RWPE1 (cell line): Measurements from ENCODE around the gene NTM.

Experiments used
- CTCF ChIA-PET: fragments of 350-600 bp; sonication (Branson Sonifier 250); formaldehyde crosslinking; extraction: SDS; loops from one replicate; lab custom pipeline; 2021; lab: Yijun Ruan, JAX
- POLR2A ChIA-PET: fragments of 400-600 bp; formaldehyde crosslinking; extraction: SDS; loops from one replicate; lab custom pipeline; 2020; ENCODE audit warnings: antibody characterized with exemption; ENCODE audit not compliant: low non-redundant PET; lab: Yijun Ruan, JAX
- DNase-seq: peaks from one replicate; pipeline ENCODE4 v3.0.0; 2012; ENCODE audit warnings: low spot score
- H3K27ac ChIP-seq: fragments of 450-650 bp; 2 replicates; pipeline ENCODE4 v1.5.1; 2017
- TF ChIP-seq, protein P1 (sequence below): fragments of 450-650 bp; conservative IDR thresholded peaks from 2 replicates; pipeline ENCODE4 v1.5.1; 2017; ENCODE audit warnings: low read depth, mild to moderate bottlenecking

The NTM gene

DNA sequence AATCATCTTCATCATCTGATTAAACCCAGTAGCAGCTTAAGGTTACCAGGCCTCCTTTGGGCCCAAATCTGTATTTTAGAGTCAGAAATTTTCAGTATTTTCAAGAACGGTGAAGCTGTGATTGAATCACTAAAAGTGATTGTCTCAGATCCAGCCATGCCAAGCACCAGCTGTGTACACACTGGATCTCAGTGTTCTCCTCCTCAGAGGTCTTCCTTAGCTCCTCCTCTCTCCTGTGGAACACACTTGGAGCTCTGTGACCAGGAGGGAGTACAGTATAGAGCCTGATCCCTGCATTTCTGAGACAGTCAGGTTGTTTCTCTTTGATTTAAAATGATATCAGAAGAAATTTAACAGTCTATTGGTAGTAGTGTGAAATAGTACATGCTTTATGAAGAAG is 401.1 kb downstream of the NTM start:
- no peak overlapping the region for H3K27ac ChIP-seq
- TF ChIP-seq, protein P1, sequence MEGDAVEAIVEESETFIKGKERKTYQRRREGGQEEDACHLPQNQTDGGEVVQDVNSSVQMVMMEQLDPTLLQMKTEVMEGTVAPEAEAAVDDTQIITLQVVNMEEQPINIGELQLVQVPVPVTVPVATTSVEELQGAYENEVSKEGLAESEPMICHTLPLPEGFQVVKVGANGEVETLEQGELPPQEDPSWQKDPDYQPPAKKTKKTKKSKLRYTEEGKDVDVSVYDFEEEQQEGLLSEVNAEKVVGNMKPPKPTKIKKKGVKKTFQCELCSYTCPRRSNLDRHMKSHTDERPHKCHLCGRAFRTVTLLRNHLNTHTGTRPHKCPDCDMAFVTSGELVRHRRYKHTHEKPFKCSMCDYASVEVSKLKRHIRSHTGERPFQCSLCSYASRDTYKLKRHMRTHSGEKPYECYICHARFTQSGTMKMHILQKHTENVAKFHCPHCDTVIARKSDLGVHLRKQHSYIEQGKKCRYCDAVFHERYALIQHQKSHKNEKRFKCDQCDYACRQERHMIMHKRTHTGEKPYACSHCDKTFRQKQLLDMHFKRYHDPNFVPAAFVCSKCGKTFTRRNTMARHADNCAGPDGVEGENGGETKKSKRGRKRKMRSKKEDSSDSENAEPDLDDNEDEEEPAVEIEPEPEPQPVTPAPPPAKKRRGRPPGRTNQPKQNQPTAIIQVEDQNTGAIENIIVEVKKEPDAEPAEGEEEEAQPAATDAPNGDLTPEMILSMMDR = no peak
- ChIA-PET POLR2A (no interaction called here), CTCF (no interaction called here)
- no peak for DNase-seq

DNA sequence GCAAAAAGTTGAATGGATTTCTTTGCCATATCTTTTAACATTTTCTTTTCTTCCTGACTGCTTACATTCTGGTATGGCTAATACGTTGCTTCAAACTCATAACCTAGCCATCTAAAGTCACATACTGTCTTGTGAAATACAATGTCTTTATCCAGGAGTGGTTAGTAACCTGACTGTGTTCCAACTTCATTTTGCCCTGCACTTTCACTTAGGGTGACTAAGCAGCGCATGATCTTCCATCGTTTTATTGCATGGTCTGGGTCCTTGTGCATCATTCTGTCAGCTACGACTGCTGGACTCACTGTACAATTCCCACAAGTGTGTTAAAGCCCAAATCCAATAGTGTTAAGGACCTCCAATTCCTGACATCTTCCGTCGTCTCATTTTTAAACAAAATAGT is 403.2 kb downstream of the NTM start:
- POLR2A ChIA-PET = no interaction called here
- CTCF ChIA-PET = no interaction called here
- no peak overlapping the region for H3K27ac ChIP-seq
- TF ChIP-seq, protein P1 = no peak
- no peak for DNase-seq

DNA sequence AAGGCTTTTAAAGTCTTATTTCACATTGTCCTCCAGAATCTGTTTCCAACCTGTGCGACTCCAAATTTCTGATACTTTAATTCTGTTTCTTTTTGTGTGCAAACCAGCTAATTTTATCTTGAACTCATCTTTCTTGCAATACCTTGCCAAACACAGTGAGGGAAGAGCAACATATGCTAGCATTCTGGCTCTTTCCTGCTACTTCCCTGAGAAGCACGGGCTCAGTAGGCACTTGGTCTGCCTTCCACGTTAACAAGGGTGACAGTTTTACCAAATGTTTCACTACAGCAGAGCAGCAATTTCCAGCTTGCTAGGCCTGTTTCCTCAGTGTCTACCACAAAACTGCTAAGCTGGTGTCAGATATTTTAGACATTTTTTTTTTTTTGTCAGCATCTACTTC is 405.8 kb downstream of the NTM start:
- POLR2A ChIA-PET = no interaction called here
- H3K27ac ChIP-seq = no peak overlapping the region
- DNase-seq = no peak
- TF ChIP-seq, protein P1 = no peak
- CTCF ChIA-PET = interaction anchor here (0.7 kb wide), 1 partner anchor 293 kb away, joined by 3 read pairs; no protein-coding TSS in a partner anchor

DNA sequence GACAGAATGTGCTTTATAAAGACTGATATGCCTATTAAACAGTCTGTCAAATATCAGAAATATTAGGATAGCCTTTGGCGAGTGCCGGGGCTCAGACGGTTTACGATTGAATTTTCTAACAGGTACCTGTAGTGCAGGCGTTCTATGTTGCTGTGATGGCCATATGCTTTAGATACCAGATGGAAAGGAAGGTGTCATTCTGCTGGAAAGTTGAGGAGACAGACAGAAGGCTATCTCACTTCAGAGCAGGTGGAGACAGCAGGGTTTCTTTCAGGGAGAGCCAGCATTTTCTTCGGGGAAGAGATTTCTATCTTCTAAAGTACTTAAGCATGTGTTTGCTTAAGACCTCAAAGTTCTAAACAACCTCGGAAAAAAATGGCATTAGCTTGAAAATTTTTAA is 415.4 kb downstream of the NTM start:
- ChIA-PET POLR2A (no interaction called here), CTCF (no interaction called here)
- no peak overlapping the region for H3K27ac ChIP-seq
- DNase-seq = no peak
- TF ChIP-seq, protein P1 = no peak

DNA sequence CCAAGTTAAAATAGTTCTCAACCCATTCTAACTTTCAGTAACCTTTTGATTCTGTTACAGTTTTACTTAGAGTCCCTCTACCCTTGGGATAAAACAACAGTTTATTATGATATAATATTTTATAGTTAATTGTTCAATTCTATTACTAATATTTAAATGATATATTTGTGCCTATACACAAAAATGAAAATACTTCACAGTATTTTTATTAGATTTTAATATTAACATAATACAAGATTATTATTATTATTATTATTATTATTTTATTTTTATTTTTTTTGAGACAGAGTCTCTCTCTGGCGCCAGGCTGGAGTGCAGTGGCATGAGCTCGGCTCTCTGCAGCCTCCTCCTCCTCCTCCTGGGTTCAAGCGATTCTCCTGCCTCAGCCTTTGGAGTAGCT is 416.7 kb downstream of the NTM start:
- no peak overlapping the region for H3K27ac ChIP-seq
- CTCF ChIA-PET = no interaction called here
- TF ChIP-seq, protein P1 = no peak
- POLR2A ChIA-PET = no interaction called here
- DNase-seq = no peak

DNA sequence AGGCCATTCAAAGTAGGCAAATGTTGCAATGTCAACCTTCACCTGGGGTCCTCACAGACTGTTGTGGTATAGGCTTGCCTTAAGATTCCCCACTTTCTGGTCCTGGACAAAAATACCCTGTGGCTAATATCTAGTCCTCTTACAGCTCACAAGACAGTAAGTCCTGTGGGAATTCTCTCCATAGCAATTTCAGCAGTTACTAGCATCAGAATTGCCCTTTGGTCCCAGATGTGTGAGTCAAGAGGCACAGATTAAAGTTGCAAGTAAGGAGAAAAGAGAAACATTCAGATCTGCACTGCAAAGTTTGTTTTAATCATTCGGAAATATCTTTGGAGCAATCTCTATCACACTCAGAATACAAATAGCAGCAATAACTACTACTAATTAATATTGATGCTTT is 420.2 kb downstream of the NTM start:
- H3K27ac ChIP-seq = no peak overlapping the region
- TF ChIP-seq, protein P1 = no peak
- CTCF ChIA-PET = interaction anchor here (0.5 kb wide), 1 partner anchor 795 kb away, joined by 3 read pairs; no protein-coding TSS in a partner anchor
- POLR2A ChIA-PET = no interaction called here
- no peak for DNase-seq

DNA sequence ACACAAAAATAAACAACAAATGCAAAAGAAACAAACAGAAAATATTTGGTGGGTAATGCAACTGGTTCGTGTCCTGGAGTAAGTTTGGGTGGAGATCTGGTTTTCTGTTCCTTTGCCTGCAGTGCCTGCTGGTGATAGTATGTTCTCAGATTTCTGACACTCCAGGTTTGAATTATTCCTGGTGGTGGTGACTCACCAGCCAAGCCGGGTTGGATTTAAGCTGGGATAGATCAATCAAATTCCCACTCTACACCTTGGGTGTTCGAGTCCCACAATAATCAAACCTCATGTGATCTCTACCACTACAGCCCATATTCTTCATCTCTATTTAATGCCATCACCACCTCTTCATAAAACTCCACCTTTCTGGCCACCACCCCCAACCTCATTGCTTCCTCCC is 421.8 kb downstream of the NTM start:
- no peak for DNase-seq
- H3K27ac ChIP-seq = no peak overlapping the region
- ChIA-PET CTCF (no interaction called here), POLR2A (no interaction called here)
- TF ChIP-seq, protein P1 = no peak
